GM21737 (cell line): ENCODE results near the gene NDUFS6.

Experiments
- ATAC-seq: cut with Tn5 transposase; IDR thresholded peaks from one replicate; pipeline ENCODE4 v1.9.1; 2021; ENCODE audit warnings: mild to moderate bottlenecking, moderate library complexity; ENCODE audit not compliant: unreplicated experiment

The NDUFS6 gene

GRCh38 chr5:1765141-1765879 is 35.9 kb upstream of the NDUFS6 start:
- no peak for ATAC-seq

DNA sequence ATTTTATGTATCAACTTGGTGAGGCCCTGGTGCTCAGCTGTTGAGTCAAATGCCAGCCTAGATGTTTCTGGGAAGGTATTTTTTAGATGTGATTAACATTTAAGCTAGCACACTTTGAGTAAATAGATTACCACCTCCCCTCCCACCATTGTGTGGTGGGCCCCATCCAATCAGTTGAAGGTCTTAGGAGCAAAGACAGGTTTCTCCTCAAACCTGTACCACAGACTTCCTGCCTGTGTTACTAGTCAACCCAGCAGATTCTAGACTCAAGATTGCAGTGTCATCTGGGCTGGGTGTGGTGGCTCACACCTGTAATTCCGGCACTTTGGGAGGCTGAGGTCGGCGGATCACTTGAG is 35.3 kb upstream of the NDUFS6 start:
- no peak for ATAC-seq

- ATAC-seq, result no peak
Observed at GRCh38 chr5:1767524-1768282, 33.5 kb upstream of the NDUFS6 start.

DNA sequence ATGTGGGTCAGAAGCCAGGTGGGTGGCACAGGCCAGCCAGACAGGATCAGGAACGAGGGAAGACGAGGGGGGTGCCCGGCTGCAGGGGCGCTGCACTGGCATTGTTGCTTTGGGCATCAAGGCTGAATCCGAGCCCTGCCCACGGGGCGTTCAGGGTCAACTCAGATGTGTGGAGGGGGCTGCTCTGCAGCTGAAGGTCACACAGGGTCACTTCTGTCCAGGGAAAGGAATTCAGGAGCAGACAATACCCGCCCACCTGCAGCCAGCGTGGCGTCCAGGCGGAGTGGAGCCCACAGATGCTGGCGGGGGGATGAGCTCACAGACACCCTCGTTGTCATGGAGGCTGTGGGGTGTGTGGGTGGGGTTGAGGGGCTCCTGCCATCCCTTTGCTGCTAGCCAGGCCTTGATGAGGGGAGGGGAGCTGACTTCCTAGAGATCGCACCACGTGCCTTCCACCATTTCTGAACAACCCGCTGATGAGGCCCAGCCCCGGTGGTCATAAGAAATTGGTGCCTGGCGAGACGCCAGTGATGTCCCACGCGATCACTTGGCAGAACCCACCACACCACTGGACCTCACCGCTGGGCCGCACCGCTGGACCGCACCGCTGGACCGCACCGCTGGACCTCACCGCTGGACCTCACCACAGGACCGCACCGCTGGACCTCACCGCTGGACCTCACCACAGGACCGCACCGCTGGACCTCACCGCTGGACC is 32.8 kb upstream of the NDUFS6 start:
- ATAC-seq, result no peak

DNA sequence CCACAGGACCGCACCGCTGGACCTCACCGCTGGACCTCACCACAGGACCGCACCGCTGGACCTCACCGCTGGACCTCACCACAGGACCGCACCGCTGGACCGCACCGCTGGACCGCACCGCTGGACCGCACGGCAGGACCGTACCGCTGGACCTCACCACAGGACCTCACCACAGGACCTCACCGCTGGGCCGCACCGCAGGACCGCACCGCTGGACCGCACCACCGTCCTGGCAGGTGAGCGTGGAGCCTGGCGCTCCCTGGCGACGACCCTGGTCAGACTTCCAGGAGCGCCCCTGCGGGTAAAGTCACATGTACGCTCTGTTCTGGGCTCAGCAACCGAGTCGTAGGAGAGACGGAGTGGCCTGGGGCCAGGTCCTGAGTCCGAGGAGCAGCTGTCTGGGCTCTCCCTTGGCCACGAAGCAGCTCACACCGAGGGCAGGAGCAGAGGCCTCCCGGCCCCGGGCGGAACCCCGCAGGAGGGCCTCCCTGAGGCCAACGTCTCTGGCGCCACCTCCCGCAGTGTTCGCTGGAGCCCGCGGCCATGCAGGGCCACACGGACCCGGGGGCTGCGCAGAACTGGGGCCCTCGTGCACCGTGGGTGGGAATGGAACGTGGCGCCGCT is 32.1 kb upstream of the NDUFS6 start:
- no peak for ATAC-seq

GRCh38 chr5:1769752-1770442 is 31.3 kb upstream of the NDUFS6 start:
- no peak for ATAC-seq

DNA sequence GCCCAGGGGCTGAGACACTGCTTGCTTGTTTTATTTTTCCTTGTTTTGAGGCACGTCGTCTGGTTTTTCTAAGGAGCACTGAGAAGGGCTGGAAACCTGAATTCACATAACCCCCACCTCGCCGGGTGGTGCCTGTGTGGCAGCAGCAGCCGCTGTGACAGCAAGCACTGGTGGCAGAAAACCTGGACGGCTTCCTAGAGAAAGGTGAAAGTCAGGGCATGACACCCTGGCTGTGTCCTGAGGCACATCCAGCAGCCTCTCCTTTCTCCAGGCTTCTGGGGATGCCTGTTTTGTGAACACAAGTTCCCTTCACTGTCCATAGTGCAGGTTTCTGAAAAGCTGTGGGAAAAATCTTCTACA is 30.8 kb upstream of the NDUFS6 start:
- no peak for ATAC-seq

DNA sequence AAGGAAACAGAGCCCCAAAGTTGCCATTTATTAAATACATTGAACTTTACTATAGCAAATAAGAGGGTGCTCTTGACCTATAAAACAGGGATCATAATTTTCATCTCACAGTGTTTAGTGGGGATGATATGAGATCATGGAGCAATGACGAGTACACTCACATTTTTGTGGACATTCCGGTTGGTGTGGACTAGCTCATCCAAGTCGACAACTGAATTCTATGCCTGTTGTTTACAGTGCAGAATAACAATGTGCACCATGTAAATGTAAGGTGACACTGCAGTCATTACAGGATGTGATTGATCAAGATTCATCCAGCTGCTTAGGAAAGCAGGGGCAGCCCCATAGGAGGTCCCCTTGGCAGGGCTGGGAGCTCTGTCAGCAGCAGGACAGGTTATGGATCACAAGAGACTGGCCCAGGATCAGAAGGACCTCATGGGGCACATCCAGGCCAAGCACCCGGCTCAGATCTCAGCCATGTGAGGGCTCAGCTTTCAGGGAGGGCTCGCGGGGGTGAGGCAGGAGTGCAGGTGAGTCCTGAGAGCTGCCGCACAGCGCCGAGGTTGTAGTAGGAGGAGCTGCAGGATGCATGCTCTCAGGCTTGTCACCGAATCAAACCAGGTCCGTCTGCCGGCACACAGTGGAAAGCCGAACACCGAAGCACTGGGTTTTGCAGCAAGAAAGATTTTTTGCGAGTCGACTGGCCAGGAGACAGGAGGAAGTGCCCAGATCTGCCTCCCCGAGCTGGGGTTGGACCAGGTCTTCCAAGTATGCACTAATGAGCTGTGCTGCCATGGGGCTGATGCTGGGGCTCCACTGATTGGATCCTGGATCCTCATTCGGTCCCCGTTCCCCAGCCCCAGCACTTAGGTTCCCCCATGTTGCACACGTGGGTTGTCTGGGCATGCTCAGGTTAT is 29.8 kb upstream of the NDUFS6 start:
- no peak for ATAC-seq

DNA sequence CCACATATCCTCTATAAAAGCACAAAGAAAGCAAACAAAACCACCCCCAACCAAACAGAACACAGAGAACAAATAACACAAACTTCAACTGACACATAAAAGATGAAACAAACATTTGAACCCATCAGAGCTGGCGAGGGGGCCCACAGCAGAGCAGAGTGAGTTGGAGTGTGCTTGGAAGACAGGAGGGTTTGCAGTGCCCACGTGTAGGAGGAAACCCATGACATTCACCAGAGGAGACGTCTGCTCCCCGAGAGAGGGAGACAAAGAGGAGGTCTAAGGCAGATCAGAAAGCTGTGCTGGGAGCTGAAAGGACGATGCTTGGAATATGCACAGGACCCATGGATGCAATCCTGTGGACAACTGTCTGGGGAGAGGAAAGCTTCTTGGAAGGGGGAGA is 28.6 kb upstream of the NDUFS6 start:
- no peak for ATAC-seq

GRCh38 chr5:1776831-1777230 is 24.4 kb upstream of the NDUFS6 start:
- no peak for ATAC-seq

- ATAC-seq, result no peak
Observed at GRCh38 chr5:1777281-1778137, 23.7 kb upstream of the NDUFS6 start.

- ATAC-seq, result no peak
Observed at GRCh38 chr5:1778138-1779020, 22.8 kb upstream of the NDUFS6 start.

DNA sequence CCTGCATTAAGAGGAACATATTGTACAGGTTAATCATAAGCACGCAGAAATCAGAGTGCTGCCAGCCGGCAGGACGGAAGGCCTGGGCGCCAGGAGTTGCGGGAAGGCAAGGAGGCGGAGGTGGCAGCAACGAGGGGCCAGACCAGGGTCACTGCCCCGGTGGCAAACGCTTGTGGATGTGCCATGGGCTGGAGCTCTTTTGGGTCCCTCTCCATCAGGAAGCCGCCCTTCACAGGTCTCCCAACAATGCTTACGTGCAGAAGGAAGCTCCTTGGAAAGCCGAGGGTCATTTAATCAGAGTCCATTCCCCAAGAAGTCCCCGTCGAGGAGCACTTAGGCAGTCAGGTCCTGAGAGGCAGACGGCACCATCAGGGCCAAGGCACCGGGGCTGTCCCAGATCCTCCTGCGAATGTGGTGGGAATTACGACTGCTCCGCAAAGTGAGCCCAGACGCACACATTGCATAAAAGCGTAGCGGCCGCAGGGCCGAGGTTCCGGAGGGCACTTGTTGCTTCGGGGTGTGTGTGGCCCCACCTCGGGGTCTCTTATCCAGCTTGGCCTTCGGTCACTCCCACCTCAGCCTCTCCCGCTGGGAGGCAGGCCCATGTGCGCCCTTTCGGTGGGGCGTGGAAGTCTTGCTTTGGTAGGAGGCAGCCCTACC is 22.1 kb upstream of the NDUFS6 start:
- ATAC-seq, result no peak

GRCh38 chr5:1779782-1780613 is 21.2 kb upstream of the NDUFS6 start:
- no peak for ATAC-seq

- no peak for ATAC-seq
Observed at GRCh38 chr5:1780614-1780930, 20.6 kb upstream of the NDUFS6 start.

DNA sequence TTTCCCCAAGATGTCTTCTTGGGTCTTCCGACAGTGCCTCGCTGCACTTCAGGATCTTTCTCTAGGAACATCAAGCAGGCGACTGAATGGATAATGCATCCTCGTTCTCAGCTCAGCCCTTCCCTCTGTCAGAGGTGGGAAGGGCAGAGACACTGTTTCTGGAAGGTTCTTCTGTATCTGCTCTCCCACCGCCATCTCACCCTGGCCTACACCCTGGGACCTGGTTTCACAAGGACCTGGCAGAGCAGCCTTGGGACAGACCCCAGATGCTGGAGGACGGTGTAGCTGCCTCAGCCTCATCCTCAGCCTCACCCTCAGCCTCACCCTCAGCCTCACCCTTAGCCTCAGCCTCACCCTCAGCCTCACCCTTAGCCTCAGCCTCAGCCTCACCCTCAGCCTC is 20.1 kb upstream of the NDUFS6 start:
- ATAC-seq, result no peak
